Breast epithelium (tissue), 4 donors: Measurements from ENCODE around the gene PELI3. TPM values are rescaled to one million over a fixed set of nuclear protein-coding genes. Genes with fewer than 3 reads are reported as not detected.
"Not testable (repeated sequence)": the region's sequence is repeated elsewhere in the genome, so short reads cannot be mapped to it uniquely, and the experiment has no call there.

Source experiments
- DNase-seq, 2 donors: peaks; one replicate each; pipeline ENCODE4 v3.0.0-alpha.2; 2019; ENCODE audit warnings: low spot score in 2 of 2
- H3K27ac ChIP-seq, 2 donors: fragments of 200-600 bp; sonication (generic) in 1 of 2; one replicate each; pipeline ENCODE4 v1.5.1; 2016 to 2019; ENCODE audit warnings: mild to moderate bottlenecking in 1 of 2
- H3K27me3 ChIP-seq, 2 donors: fragments of 200-600 bp; sonication (generic) in 1 of 2; one replicate each; pipeline versions ENCODE4 v1.5.1 to v1.6.0; 2017 to 2019; ENCODE audit warnings: control low read depth in 1 of 2, mild to moderate bottlenecking in 1 of 2
- H3K36me3 ChIP-seq: fragments of 200-600 bp; one replicate; pipeline ENCODE4 v1.5.1; 2019
- H3K4me1 ChIP-seq, 2 donors: fragments of 200-600 bp; sonication (generic); one replicate each; pipeline ENCODE4 v1.5.1; 2016 to 2019; ENCODE audit warnings: control low read depth in 1 of 2
- H3K4me3 ChIP-seq, 3 donors: fragments of 200-600 bp; sonication (generic); 1 replicate in 2 of 3; 2 replicates in 1 of 3; pipeline ENCODE4 v1.5.1; 2016 to 2019; ENCODE audit warnings: mild to moderate bottlenecking in 3 of 3, moderate library complexity in 2 of 3
- H3K9me3 ChIP-seq, 2 donors: fragments of 200-600 bp; sonication (generic) in 1 of 2; one replicate each; pipeline ENCODE4 v1.5.1; 2016 to 2019; ENCODE audit warnings: control low read depth in 1 of 2
- CTCF ChIP-seq, 3 donors: fragments of 450-650 bp; IDR thresholded peaks; one replicate each; pipeline ENCODE4 v1.5.1; 2016 to 2017; ENCODE audit warnings: antibody characterized with exemption in 3 of 3, mild to moderate bottlenecking in 3 of 3, moderate library complexity in 3 of 3
- POLR2A ChIP-seq: fragments of 450-650 bp; IDR thresholded peaks from one replicate; pipeline ENCODE4 v1.6.1; 2016; ENCODE audit warnings: antibody characterized with exemption, mild to moderate bottlenecking, moderate library complexity
- POLR2AphosphoS5 ChIP-seq, 3 donors: sonication (generic); formaldehyde crosslinking; IDR thresholded peaks; one replicate each; pipeline ENCODE4 v1.6.1; 2017; ENCODE audit warnings: antibody characterized with exemption in 3 of 3
- intact Hi-C: fragments of 100-400 bp; cut with DNase I; formaldehyde crosslinking; loops from one replicate; pipeline ENCODE4 v1.15.1; 2023; ENCODE audit warnings: low total_unique reads
- total RNA-seq, 3 donors: library from RNA; depleted of rRNA; stranded (reverse); fragments of >200 nt; gene quantifications; one replicate each; pipeline ENCODE4 v1.1.0, GENCODE V29; 2016

Gene PELI3
- total RNA-seq, 3 donors from 2014 or later, result 16.0 to 20.0 (median 18.6) TPM

DNA sequence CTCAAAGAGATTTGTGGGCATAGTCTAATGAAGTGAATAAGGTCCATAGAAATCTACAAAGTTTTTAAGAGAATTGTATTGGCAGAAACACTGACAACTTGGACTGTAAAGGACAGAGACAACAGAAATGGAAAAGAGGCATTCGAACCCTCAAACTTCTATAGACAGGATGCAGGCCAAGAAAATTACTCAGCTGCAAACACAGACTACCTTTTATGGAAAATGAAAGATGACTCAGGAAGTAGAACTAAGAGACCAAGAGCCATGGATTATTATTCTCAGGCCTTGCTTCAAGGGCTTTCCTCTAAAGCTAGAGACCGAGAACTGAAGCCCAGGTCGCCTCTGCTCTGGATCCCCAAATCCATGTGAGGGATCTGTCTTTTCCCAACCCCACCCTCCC, 3.8 kb upstream of the PELI3 start:
- intact Hi-C loops, result no loop called here
- Histone ChIP-seq H3K36me3 (no peaks in the 10 kb centered on the region), H3K4me1 (peaks cover 0 to 4% of the 10 kb centered on the region in 2 donors), H3K9me3 (no peaks in the 10 kb centered on the region), H3K27me3 (no peaks in the 10 kb centered on the region), H3K4me3 (no peak overlapping the region), H3K27ac (no peak overlapping the region)
- TF ChIP-seq POLR2A (no peak), CTCF (IDR thresholded peaks at IDR 0.05) (no peak), POLR2AphosphoS5 (IDR thresholded peaks at IDR 0.05) (no peak)
- no peak for DNase-seq

- not testable (repeated sequence) for H3K4me1 ChIP-seq, H3K27me3 ChIP-seq, H3K4me3 ChIP-seq, H3K36me3 ChIP-seq, H3K9me3 ChIP-seq, DNase-seq, H3K27ac ChIP-seq
- intact Hi-C loops, result loop anchor here (1.0 kb wide), 1 partner anchor 15 kb away; no protein-coding TSS in a partner anchor
Measured at GRCh38 chr11:66464116-66464515, 2.6 kb upstream of the PELI3 start.

DNA sequence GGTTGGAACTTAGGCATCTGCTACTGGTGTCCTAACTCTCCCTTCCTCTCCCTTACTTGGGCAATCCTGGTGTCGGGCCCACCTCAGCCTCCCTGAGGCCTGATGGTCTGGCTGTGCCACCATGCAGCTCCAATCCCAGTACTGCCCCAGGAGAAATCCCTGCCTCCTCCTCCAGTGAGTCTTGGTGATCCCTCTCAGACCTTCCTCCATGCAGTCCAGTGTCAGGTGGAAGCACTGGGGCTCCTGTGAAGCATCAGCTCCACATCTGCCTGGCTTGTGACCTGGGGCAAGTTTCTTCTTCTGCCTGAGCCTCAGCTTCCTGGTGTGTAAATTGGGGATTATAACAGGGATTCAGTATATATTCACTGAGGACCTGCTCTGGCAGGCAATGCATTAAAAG, 1.8 kb upstream of the PELI3 start:
- H3K4me3 ChIP-seq, result no peak overlapping the region
- no peak overlapping the region for H3K27ac ChIP-seq
- H3K27me3 ChIP-seq, result no peaks in the 10 kb centered on the region
- intact Hi-C loops, result loop anchor here (1.0 kb wide), 1 partner anchor 14 kb away; no protein-coding TSS in a partner anchor
- no peak for DNase-seq
- no peaks in the 10 kb centered on the region for H3K36me3 ChIP-seq
- TF ChIP-seq CTCF (IDR thresholded peaks at IDR 0.05) (no peak), POLR2AphosphoS5 (IDR thresholded peaks at IDR 0.05) (no peak), POLR2A (no peak)
- H3K4me1 ChIP-seq, result peaks cover 0 to 4% of the 10 kb centered on the region in 2 donors
- H3K9me3 ChIP-seq, result no peaks in the 10 kb centered on the region

DNA sequence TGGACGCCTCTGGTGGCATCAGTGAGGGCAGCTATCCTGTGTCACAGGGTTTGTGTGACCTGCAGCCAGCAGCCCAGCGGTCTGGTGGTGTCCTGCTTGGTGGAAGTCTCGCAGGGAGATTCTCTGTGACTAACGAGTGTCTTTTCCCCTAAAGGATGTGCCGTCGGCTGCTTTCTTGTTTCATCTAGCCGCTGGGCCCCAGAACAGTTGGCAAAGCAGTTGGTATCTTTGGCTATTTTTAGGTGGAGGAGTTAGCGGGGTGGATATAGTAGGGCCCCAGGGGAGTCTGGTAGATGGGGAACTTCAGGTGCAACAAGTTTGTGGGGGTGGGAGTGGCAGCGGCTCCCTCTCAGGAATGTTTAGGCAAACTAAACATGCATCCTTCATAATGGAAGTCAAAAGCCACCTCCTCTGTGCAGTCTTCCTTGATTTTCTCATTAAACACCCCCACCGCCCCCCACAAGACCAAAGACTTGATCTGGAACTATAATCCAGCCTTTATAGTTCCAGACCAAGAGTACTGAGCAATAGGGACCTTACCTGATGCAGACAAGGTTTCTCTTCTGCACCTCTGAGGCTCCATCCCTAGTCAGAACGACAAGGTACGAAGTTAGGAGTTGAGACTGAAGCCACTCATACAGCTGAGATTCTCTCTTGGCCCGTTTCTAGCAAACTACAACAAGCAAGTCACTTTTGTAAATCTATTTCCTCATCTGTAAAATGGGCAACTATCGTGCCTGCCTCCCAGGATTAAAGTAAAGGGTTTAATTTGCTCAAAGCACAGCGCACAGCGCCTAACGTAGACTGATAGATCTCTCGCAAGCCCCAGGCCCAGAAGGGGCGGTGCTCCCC, 1.1 kb upstream of the PELI3 start:
- Histone ChIP-seq H3K4me1 (peaks cover 0 to 4% of the 10 kb centered on the region in 2 donors), H3K27me3 (no peaks in the 10 kb centered on the region), H3K4me3 (peak overlapping the region; percentile 52 to 95 (median 81)), H3K9me3 (no peaks in the 10 kb centered on the region), H3K36me3 (no peaks in the 10 kb centered on the region), H3K27ac (peak overlapping the region; percentile 76 to 93)
- no peak for TF ChIP-seq CTCF (IDR thresholded peaks at IDR 0.05)
- no peak for TF ChIP-seq POLR2AphosphoS5 (IDR thresholded peaks at IDR 0.05)
- TF ChIP-seq POLR2A, result no peak
- intact Hi-C loops, result no loop called here
- DNase-seq, result no peak

- Histone ChIP-seq H3K4me1 (peaks cover 0 to 4% of the 10 kb centered on the region in 2 donors), H3K27ac (peak overlapping the region; percentile 76 to 93), H3K27me3 (no peaks in the 10 kb centered on the region), H3K4me3 (peak overlapping the region; percentile 52 to 95 (median 81)), H3K9me3 (no peaks in the 10 kb centered on the region), H3K36me3 (no peaks in the 10 kb centered on the region)
- no peak for TF ChIP-seq POLR2A
- peak in 2 of 3 donors; percentile 12 to 50 for TF ChIP-seq CTCF (IDR thresholded peaks at IDR 0.05)
- peak in 1 of 2 donors; percentile 22 for DNase-seq
- intact Hi-C loops, result no loop called here
Measured at GRCh38 chr11:66467034-66467659, 442 bp downstream of the PELI3 start.
